Endodermal cell (in vitro differentiated cells): Measurements from ENCODE around the gene ZPR1. TPM values are rescaled to one million over a fixed set of nuclear protein-coding genes. Genes with fewer than 3 reads are reported as not detected.
A peak's percentile ranks its signal among the peaks of the same experiment; 100 is the strongest.
"Not testable (repeated sequence)": the region's sequence is repeated elsewhere in the genome, so short reads cannot be mapped to it uniquely, and the experiment has no call there.

Experiments
- DNase-seq: peaks from one replicate; pipeline ENCODE4 v3.0.0-alpha.2; 2017
- H3K27ac ChIP-seq: 2 replicates; pipeline ENCODE4 v1.5.1; 2013; ENCODE audit warnings: mild to moderate bottlenecking, low read depth, low read length, moderate library complexity
- H3K27me3 ChIP-seq: 2 replicates; pipeline ENCODE4 v1.6.1; 2013; ENCODE audit warnings: mild to moderate bottlenecking, low read length, moderate library complexity; ENCODE audit not compliant: insufficient read depth, control insufficient read depth, poor library complexity, severe bottlenecking
- H3K36me3 ChIP-seq: 2 replicates; pipeline ENCODE4 v1.7.0; 2013; ENCODE audit warnings: mild to moderate bottlenecking, low read length, moderate library complexity; ENCODE audit not compliant: control insufficient read depth, insufficient read depth
- H3K4me1 ChIP-seq: one replicate; pipeline ENCODE4 v1.7.0; 2013; ENCODE audit warnings: low read length; ENCODE audit not compliant: control insufficient read depth, insufficient read depth
- H3K4me3 ChIP-seq: 2 replicates; pipeline ENCODE4 v1.5.1; 2013; ENCODE audit warnings: mild to moderate bottlenecking, low read length, moderate library complexity
- H3K9ac ChIP-seq: 2 replicates; pipeline ENCODE4 v1.6.1; 2013; ENCODE audit warnings: mild to moderate bottlenecking, low read length, moderate library complexity; ENCODE audit not compliant: poor library complexity, severe bottlenecking; ENCODE audit errors: extremely low read depth
- H3K9me3 ChIP-seq: 2 replicates; pipeline ENCODE4 v1.6.1; 2013; ENCODE audit warnings: mild to moderate bottlenecking, low read length, moderate library complexity; ENCODE audit not compliant: control insufficient read depth
- H3K27ac Mint-ChIP-seq: 2 replicates; pipeline ENCODE4 v1.8.0; 2020; ENCODE audit warnings: mixed read lengths
- H3K27me3 Mint-ChIP-seq: 2 replicates; pipeline ENCODE4 v1.8.0; 2021; ENCODE audit warnings: mild to moderate bottlenecking, mixed read lengths; ENCODE audit not compliant: insufficient read depth
- H3K36me3 Mint-ChIP-seq: 2 replicates; pipeline ENCODE4 v1.8.0; 2020; ENCODE audit warnings: low read depth, mixed read lengths
- H3K4me1 Mint-ChIP-seq: 2 replicates; pipeline ENCODE4 v1.8.0; 2020; ENCODE audit warnings: mixed read lengths
- H3K4me3 Mint-ChIP-seq: 2 replicates; pipeline ENCODE4 v1.8.0; 2020; ENCODE audit warnings: mild to moderate bottlenecking, moderate library complexity, mixed read lengths
- H3K9me3 Mint-ChIP-seq: 2 replicates; pipeline ENCODE4 v1.8.0; 2020; ENCODE audit warnings: mild to moderate bottlenecking, mixed read lengths
- CTCF ChIP-seq: fragments of 200-600 bp; sonication (generic); conservative IDR thresholded peaks from 2 replicates; pipeline ENCODE4 v1.5.0; 2021; ENCODE audit warnings: antibody characterized with exemption, mild to moderate bottlenecking
- WGBS, 2 experiments: methylation state at CpG; one replicate each; pipeline versions ENCODE4 v1.1.5 to v1.1.7; 2013; ENCODE audit warnings: missing lambda C conversion rate in 2 of 2, mixed read lengths in 1 of 2; ENCODE audit not compliant: insufficient coverage in 1 of 2, insufficient read length in 1 of 2; 5-methylcytosine and 5-hydroxymethylcytosine counted together
- total RNA-seq, 2 donors: library from RNA; stranded (reverse); fragmentation: NEBNext Ultra II Directional in 1 of 2; extraction: Animal tissue kit (Norgen Biotek cat#: 25700) in 1 of 2; gene quantifications; 2 replicates in 1 of 2; 3 replicates in 1 of 2; pipeline ENCODE4 v1.2.1, GENCODE V29; 2021

Gene ZPR1
- total RNA-seq, 2 donors from 2014 or later: 59.2 to 63.4 TPM

- DNase-seq: peak; percentile 97
- Histone ChIP-seq H3K27me3 (no peaks in the 10 kb centered on the region), H3K9me3 (no peaks in the 10 kb centered on the region), H3K27ac (peak within 1 kb of the TSS; percentile 76), H3K4me1 (no peaks in the 10 kb centered on the region), H3K4me3 (peak within 1 kb of the TSS; percentile 91), H3K36me3 (peaks cover 37% of the 10 kb centered on the region), H3K9ac (peak within 1 kb of the TSS; percentile 75)
- peaks cover 19% of the 10 kb centered on the region for H3K4me1 Mint-ChIP-seq
- peak within 1 kb of the TSS; percentile 87 for H3K4me3 Mint-ChIP-seq
- H3K9me3 Mint-ChIP-seq: no peaks in the 10 kb centered on the region
- no peak for TF ChIP-seq CTCF
- H3K27me3 Mint-ChIP-seq: no peaks in the 10 kb centered on the region
- WGBS, 2 experiments: 0% methylated on average over 22 to 73 of the region's 73 CpGs
- peak within 1 kb of the TSS; percentile 99 for H3K27ac Mint-ChIP-seq
- H3K36me3 Mint-ChIP-seq: peaks cover 31% of the 10 kb centered on the region
Observed at GRCh38 chr11:116772443-116773202, 15.2 kb downstream of the ZPR1 start, which contains the start of gene BUD13. Gene BUD13 (minus strand): TSS chr11:116772987. CDS start chr11:116772964, 23 bp downstream.

- Mint-ChIP-seq H3K36me3 (peaks cover 24% of the 10 kb centered on the region), H3K4me3 (peak overlapping the region; percentile 87), H3K27me3 (no peaks in the 10 kb centered on the region), H3K4me1 (peaks cover 19% of the 10 kb centered on the region), H3K9me3 (no peaks in the 10 kb centered on the region), H3K27ac (peak overlapping the region; percentile 99)
- WGBS, 2 experiments: 20 to 29% methylated on average over 1 to 2 of the region's 2 CpGs
- Histone ChIP-seq H3K4me3 (peak overlapping the region; percentile 91), H3K9me3 (no peaks in the 10 kb centered on the region), H3K36me3 (peaks cover 30% of the 10 kb centered on the region), H3K27ac (peak overlapping the region; percentile 76), H3K9ac (peak overlapping the region; percentile 75), H3K27me3 (no peaks in the 10 kb centered on the region), H3K4me1 (no peaks in the 10 kb centered on the region)
- no peak for DNase-seq
- TF ChIP-seq CTCF: no peak
Observed at GRCh38 chr11:116771935-116772334, 15.9 kb downstream of the ZPR1 start.

- no peaks in the 10 kb centered on the region for H3K27me3 Mint-ChIP-seq
- no peak overlapping the region for H3K4me3 Mint-ChIP-seq
- Histone ChIP-seq H3K27ac (no peak overlapping the region), H3K27me3 (no peaks in the 10 kb centered on the region), H3K4me3 (no peak overlapping the region), H3K9ac (no peak overlapping the region), H3K9me3 (no peaks in the 10 kb centered on the region), H3K4me1 (no peaks in the 10 kb centered on the region), H3K36me3 (peaks cover 84% of the 10 kb centered on the region)
- WGBS, 2 experiments: 75 to 87% methylated on average over 1 to 2 of the region's 2 CpGs
- H3K36me3 Mint-ChIP-seq: peaks cover 62% of the 10 kb centered on the region
- DNase-seq: no peak
- H3K9me3 Mint-ChIP-seq: no peaks in the 10 kb centered on the region
- TF ChIP-seq CTCF: no peak
- no peaks in the 10 kb centered on the region for H3K4me1 Mint-ChIP-seq
- no peak overlapping the region for H3K27ac Mint-ChIP-seq
Observed at GRCh38 chr11:116762132-116762531, 25.7 kb downstream of the ZPR1 start.

- H3K4me3 Mint-ChIP-seq, H3K9me3 Mint-ChIP-seq, H3K27ac ChIP-seq, H3K27me3 ChIP-seq, H3K4me1 ChIP-seq, H3K4me3 ChIP-seq, H3K9ac ChIP-seq, H3K9me3 ChIP-seq, H3K27ac Mint-ChIP-seq, H3K4me1 Mint-ChIP-seq, H3K27me3 Mint-ChIP-seq, DNase-seq: not testable (repeated sequence)
- peaks cover 94% of the 10 kb centered on the region for H3K36me3 ChIP-seq
- 91 to 95% methylated on average over 8 of the region's 8 CpGs for WGBS, 2 experiments
- peaks cover 72% of the 10 kb centered on the region for H3K36me3 Mint-ChIP-seq
Observed at GRCh38 chr11:116756044-116756443, 31.8 kb downstream of the ZPR1 start.
